A549 (cell line): ENCODE data around the gene ADAM12. TPM values are rescaled to one million over a fixed set of nuclear protein-coding genes. Genes with fewer than 3 reads are reported as not detected.

Experiments
- ATAC-seq, 2 experiments: fragments of 200-7000 bp in 1 of 2; fragments of >200 bp in 1 of 2; cut with Nextera tagmentation in 1 of 2; cut with Tn5 transposase in 1 of 2; 3 replicates each; pipeline versions ENCODE4 v1.8.0 to v1.9.1; 2018 to 2020; ENCODE audit warnings: mild to moderate bottlenecking in 1 of 2, moderate library complexity in 1 of 2
- CTCF ChIA-PET: fragments of 300-600 bp; sonication (Branson Sonifier 250); formaldehyde crosslinking; extraction: SDS; loops from one replicate; lab custom pipeline; 2021; ENCODE audit warnings: antibody characterized with exemption, inconsistent platforms; lab: Yijun Ruan, JAX
- POLR2A ChIA-PET: fragments of 350-600 bp; formaldehyde crosslinking; extraction: SDS; loops from one replicate; lab custom pipeline; 2021; ENCODE audit warnings: antibody characterized with exemption, inconsistent platforms; lab: Yijun Ruan, JAX
- DNase-seq, 2 experiments: peaks; one replicate each; pipeline versions ENCODE4 v3.0.0 to v3.0.0-alpha.2; 2011 to 2016; ENCODE audit warnings: low read depth in 1 of 2, low spot score in 1 of 2
- FAIRE-seq: peaks from 2 replicates; lab custom pipeline; 2011; peaks lifted over from hg19 to GRCh38; lab: Jason Lieb, UNC
- H3K27ac ChIP-seq, 2 experiments: fragments of >200 bp; sonication (Bioruptor Twin); formaldehyde crosslinking; 3 replicates each; pipeline ENCODE4 v1.5.1; 2016 to 2017
- H3K4me1 ChIP-seq: fragments of >200 bp; sonication (Bioruptor Twin); formaldehyde crosslinking; 3 replicates; pipeline ENCODE4 v1.6.1; 2016
- H3K4me2 ChIP-seq: fragments of >200 bp; sonication (Bioruptor Twin); formaldehyde crosslinking; 3 replicates; pipeline ENCODE4 v1.6.1; 2016
- H3K4me3 ChIP-seq: fragments of >200 bp; sonication (Bioruptor Twin); formaldehyde crosslinking; 3 replicates; pipeline ENCODE4 v1.5.1; 2016
- H3K9me3 ChIP-seq: fragments of >200 bp; sonication (Bioruptor Twin); formaldehyde crosslinking; 3 replicates; pipeline ENCODE4 v1.6.1; 2016
- CEBPB ChIP-seq, 2 experiments: fragments of >200 bp in 1 of 2; sonication (Bioruptor Twin) in 1 of 2; formaldehyde crosslinking in 1 of 2; IDR thresholded peaks; 2 replicates each; pipeline ENCODE4 v1.6.1; 2012 to 2016
- EP300 ChIP-seq, 2 experiments: fragments of >200 bp; sonication (Bioruptor Twin); formaldehyde crosslinking; IDR thresholded peaks; 2 replicates in 1 of 2; 3 replicates in 1 of 2; pipeline ENCODE4 v1.6.1; 2016 to 2017
- ESRRA ChIP-seq: fragments of 150-350 bp; IDR thresholded peaks from 2 replicates; pipeline ENCODE4 v1.6.1; 2014; ENCODE audit warnings: mild to moderate bottlenecking, low read length, borderline replicate concordance
- GATA3 ChIP-seq: IDR thresholded peaks from 2 replicates; pipeline ENCODE4 v1.6.1; 2012; ENCODE audit warnings: borderline replicate concordance
- HEYL ChIP-seq: fragments of 250-450 bp; sonication (Bioruptor Pico); IDR thresholded peaks from 2 replicates; pipeline ENCODE4 v1.8.0; 2021; ENCODE audit warnings: mild to moderate bottlenecking, moderate library complexity
- HOXB13 ChIP-seq: fragments of 250-450 bp; sonication (Bioruptor Pico); IDR thresholded peaks from 2 replicates; pipeline ENCODE4 v1.5.0; 2020; ENCODE audit warnings: low read depth, mild to moderate bottlenecking, moderate library complexity
- HOXB5 ChIP-seq: fragments of 250-450 bp; sonication (Bioruptor Pico); IDR thresholded peaks from 2 replicates; pipeline ENCODE4 v1.5.0; 2020; ENCODE audit warnings: mild to moderate bottlenecking, moderate library complexity
- KDM5A ChIP-seq: fragments of 200-600 bp; sonication (generic); IDR thresholded peaks from 2 replicates; pipeline ENCODE4 v1.6.1; 2016; ENCODE audit warnings: antibody characterized with exemption, mild to moderate bottlenecking
- MAZ ChIP-seq: fragments of 150-350 bp; IDR thresholded peaks from 2 replicates; pipeline ENCODE4 v1.6.1; 2014; ENCODE audit warnings: antibody characterized with exemption, low read depth, low read length, borderline replicate concordance
- MYC ChIP-seq: IDR thresholded peaks from 2 replicates; pipeline ENCODE4 v1.6.1; 2012; ENCODE audit warnings: mild to moderate bottlenecking, inconsistent platforms, low read length, improper control_type of control experiment, borderline replicate concordance
- NPAS2 ChIP-seq: fragments of 250-450 bp; sonication (Bioruptor Pico); IDR thresholded peaks from 2 replicates; pipeline ENCODE4 v1.8.0; 2022; ENCODE audit warnings: mild to moderate bottlenecking, moderate library complexity, borderline replicate concordance
- RCOR1 ChIP-seq: fragments of 150-350 bp; IDR thresholded peaks from 2 replicates; pipeline ENCODE4 v1.6.1; 2014; ENCODE audit warnings: antibody characterized with exemption, low read length, low read depth
- RNF2 ChIP-seq: fragments of 200-600 bp; sonication (generic); IDR thresholded peaks from 2 replicates; pipeline ENCODE4 v1.6.1; 2016; ENCODE audit warnings: low read depth, mild to moderate bottlenecking, antibody characterized with exemption, moderate library complexity, borderline replicate concordance
- SMC3 ChIP-seq: fragments of >200 bp; sonication (Bioruptor Twin); formaldehyde crosslinking; IDR thresholded peaks from 3 replicates; pipeline ENCODE4 v1.6.1; 2018; ENCODE audit warnings: inconsistent platforms
- SREBF2 ChIP-seq: fragments of 450-650 bp; IDR thresholded peaks from 2 replicates; pipeline ENCODE4 v1.6.1; 2014; ENCODE audit warnings: mild to moderate bottlenecking, moderate library complexity
- TFCP2L1 ChIP-seq: fragments of 250-450 bp; sonication (Bioruptor Pico); IDR thresholded peaks from 2 replicates; pipeline ENCODE4 v1.5.0; 2021; ENCODE audit warnings: mild to moderate bottlenecking
- TP53 ChIP-seq: fragments of 250-450 bp; sonication (Bioruptor Pico); IDR thresholded peaks from 2 replicates; pipeline ENCODE4 v1.5.0; 2021; ENCODE audit warnings: mild to moderate bottlenecking, moderate library complexity
- ZC3H11A ChIP-seq: fragments of 450-650 bp; IDR thresholded peaks from 2 replicates; pipeline ENCODE4 v1.6.1; 2014; ENCODE audit warnings: antibody characterized with exemption, mild to moderate bottlenecking
- ZFP36 ChIP-seq: fragments of 450-650 bp; IDR thresholded peaks from 2 replicates; pipeline ENCODE4 v1.6.1; 2014; ENCODE audit warnings: borderline replicate concordance; ENCODE audit not compliant: partially characterized antibody
- ZNF302 ChIP-seq: fragments of 250-450 bp; sonication (Bioruptor Pico); IDR thresholded peaks from 2 replicates; pipeline ENCODE4 v1.9.0; 2021; ENCODE audit warnings: inconsistent platforms, mild to moderate bottlenecking, moderate library complexity
- WGBS: methylation state at CpG from one replicate; pipeline ENCODE4 v1.1.6; 2017; ENCODE audit errors: missing lambda C conversion rate; 5-methylcytosine and 5-hydroxymethylcytosine counted together
- polyA plus RNA-seq, 4 experiments: library from polyadenylated mRNA; depleted of rRNA in 3 of 4; stranded (reverse); fragments of >200 nt; fragmentation: RNase III in 1 of 4; extraction: RNeasy Plus Mini Kit Qiagen cat#74134 plus additional on column Dnase treatment in 1 of 4; gene quantifications; 2 replicates in 3 of 4; 3 replicates in 1 of 4; pipeline ENCODE4 v1.2.3, GENCODE V29; 2011 to 2017
- TF ChIP-seq, protein P1 (sequence below): fragments of >200 bp; sonication (Bioruptor Twin); formaldehyde crosslinking; IDR thresholded peaks from 3 replicates; pipeline ENCODE4 v1.6.1; 2016
- TF ChIP-seq, protein P2 (sequence below): fragments of 250-450 bp; sonication (Bioruptor Pico); IDR thresholded peaks from 2 replicates; pipeline ENCODE4 v1.5.0; 2021; ENCODE audit warnings: mild to moderate bottlenecking, moderate library complexity, borderline replicate concordance
- TF ChIP-seq, protein P3 (sequence below): fragments of 250-450 bp; sonication (Bioruptor Pico); IDR thresholded peaks from 2 replicates; pipeline ENCODE4 v1.5.0; 2020; ENCODE audit warnings: low read depth, mild to moderate bottlenecking, moderate library complexity
- TF ChIP-seq, protein P4 (sequence below): fragments of >200 bp; sonication (Bioruptor Twin); formaldehyde crosslinking; IDR thresholded peaks from 3 replicates; pipeline ENCODE4 v1.5.1; 2016
- TF ChIP-seq, protein P5 (sequence below): fragments of 450-650 bp; IDR thresholded peaks from 2 replicates; pipeline ENCODE4 v1.6.1; 2014; ENCODE audit warnings: antibody characterized with exemption

ADAM12 gene
- polyA plus RNA-seq, 2 of the 4 experiments (the other 2 are of a cell fraction), result 1.6 to 4.8 TPM

DNA sequence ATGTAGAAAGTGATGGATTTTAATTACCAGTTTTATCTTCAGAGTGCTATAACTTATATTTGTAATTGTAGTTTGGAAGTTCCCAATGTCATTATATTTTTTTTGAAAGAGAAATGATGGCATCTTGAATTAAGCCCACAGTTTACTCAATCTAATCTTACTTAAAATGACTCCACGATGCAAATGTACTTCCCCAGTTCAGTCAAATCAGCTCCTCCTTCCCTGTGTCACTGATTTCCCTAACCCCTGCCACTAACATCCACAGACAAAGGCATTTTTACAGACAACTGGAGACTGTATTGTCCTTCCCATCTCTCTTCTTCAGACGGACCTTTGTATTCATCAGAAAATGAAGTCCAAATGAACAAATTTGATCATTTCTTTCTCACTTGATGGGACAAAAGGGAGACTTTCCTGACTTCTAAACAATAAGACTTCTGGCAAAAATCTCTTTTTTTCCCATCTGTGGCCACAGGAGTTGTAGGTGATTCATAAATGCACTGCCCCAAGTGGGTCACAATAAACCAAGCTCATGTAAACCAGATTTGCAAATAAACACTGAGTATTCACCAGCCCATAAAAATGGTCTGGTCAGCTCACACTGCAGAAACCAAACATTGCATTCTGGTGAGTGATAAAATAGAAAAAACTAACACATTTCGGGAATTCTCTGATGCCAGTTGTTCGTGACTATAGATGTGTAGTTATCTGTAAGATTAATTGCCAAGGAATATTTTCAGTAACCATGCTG lies 329.0 kb downstream of the ADAM12 start (continued):
- TF ChIP-seq, protein P1, sequence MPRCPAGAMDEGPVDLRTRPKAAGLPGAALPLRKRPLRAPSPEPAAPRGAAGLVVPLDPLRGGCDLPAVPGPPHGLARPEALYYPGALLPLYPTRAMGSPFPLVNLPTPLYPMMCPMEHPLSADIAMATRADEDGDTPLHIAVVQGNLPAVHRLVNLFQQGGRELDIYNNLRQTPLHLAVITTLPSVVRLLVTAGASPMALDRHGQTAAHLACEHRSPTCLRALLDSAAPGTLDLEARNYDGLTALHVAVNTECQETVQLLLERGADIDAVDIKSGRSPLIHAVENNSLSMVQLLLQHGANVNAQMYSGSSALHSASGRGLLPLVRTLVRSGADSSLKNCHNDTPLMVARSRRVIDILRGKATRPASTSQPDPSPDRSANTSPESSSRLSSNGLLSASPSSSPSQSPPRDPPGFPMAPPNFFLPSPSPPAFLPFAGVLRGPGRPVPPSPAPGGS, result 0 out of 3 replicates have a peak, but pooled peaks have one; percentile 40
- no peak for TF ChIP-seq ZNF302 (CRISPR knock-in tag)
- TF ChIP-seq CEBPB (IDR thresholded peaks at IDR 0.05), result peak in 1 of 2 experiments; percentile 28; a peak in 1 of 4 replicates
- peak; percentile 80 for TF ChIP-seq GATA3

DNA sequence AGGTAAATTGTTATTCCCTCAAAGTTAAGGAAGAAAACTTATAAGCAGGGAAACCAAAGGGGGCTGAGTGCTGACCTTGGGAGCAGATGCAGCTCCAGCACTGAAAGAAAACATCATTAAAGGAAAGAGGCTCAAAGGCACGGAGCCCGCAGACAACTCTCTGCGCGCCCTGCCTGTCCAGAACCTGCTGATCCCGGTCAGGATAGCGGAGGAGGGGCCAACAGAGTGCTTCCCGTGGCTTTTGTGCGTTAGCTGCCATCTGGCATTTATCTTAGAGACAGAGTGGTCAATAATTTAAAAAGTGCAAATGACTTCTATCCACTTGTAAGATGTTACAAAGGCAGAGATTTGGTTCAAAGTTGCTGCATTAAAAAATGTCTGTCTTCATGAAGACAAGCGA lies 329.8 kb downstream of the ADAM12 start:
- CTCF ChIA-PET, result interaction anchor here (1.1 to 2.7 kb wide), 3 partner anchors 26 to 328 kb away, joined by 4 to 6 read pairs (median 4); no protein-coding TSS in a partner anchor
- no peak for DNase-seq
- no peak for ATAC-seq
- H3K9me3 ChIP-seq, result peaks cover 3% of the 10 kb centered on the region; the same call in 1 of the 3 replicates
- H3K4me1 ChIP-seq, result peaks cover 48% of the 10 kb centered on the region
- TF ChIP-seq KDM5A (no peak), RCOR1 (no peak), HOXB5 (no peak)
- TF ChIP-seq, protein P2, sequence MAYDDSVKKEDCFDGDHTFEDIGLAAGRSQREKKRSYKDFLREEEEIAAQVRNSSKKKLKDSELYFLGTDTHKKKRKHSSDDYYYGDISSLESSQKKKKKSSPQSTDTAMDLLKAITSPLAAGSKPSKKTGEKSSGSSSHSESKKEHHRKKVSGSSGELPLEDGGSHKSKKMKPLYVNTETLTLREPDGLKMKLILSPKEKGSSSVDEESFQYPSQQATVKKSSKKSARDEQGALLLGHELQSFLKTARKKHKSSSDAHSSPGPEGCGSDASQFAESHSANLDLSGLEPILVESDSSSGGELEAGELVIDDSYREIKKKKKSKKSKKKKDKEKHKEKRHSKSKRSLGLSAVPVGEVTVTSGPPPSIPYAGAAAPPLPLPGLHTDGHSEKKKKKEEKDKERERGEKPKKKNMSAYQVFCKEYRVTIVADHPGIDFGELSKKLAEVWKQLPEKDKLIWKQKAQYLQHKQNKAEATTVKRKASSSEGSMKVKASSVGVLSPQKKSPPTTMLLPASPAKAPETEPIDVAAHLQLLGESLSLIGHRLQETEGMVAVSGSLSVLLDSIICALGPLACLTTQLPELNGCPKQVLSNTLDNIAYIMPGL (CRISPR knock-in tag), result no peak
- TF ChIP-seq, protein P3, sequence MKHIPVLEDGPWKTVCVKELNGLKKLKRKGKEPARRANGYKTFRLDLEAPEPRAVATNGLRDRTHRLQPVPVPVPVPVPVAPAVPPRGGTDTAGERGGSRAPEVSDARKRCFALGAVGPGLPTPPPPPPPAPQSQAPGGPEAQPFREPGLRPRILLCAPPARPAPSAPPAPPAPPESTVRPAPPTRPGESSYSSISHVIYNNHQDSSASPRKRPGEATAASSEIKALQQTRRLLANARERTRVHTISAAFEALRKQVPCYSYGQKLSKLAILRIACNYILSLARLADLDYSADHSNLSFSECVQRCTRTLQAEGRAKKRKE, result no peak
- peak overlapping the region in 1 of 2 experiments; percentile 50; a peak in 3 of 6 replicates for H3K27ac ChIP-seq
- FAIRE-seq, result no peak
- no peak overlapping the region for H3K4me3 ChIP-seq
- H3K4me2 ChIP-seq, result no peak overlapping the region
- POLR2A ChIA-PET, result no interaction called here
- WGBS, result 91% methylated on average over 9 of the region's 9 CpGs

DNA sequence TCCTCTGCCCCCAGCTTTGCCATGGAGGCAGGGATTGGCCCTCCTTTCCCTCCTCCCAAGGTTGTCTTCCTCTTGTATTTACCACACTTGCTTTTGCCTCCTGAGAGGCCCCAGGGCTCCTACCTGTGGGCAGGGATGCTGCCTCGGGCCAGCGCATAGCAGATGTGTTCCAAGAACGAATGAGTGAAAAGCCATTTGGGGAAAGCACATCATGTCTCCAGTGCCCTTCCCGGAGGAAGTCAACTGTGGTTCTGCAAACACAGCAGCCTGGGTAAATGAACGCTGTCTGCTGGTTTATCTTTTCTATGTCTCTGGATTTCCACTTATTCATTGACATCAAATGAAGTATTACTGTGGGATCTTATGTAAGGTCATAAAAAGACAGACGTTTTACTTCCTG lies 330.2 kb downstream of the ADAM12 start:
- Histone ChIP-seq H3K27ac (peak overlapping the region in 1 of 2 experiments; percentile 50; a peak in 3 of 6 replicates), H3K9me3 (peaks cover 3% of the 10 kb centered on the region; the same call in 1 of the 3 replicates), H3K4me2 (no peak overlapping the region), H3K4me1 (peaks cover 44% of the 10 kb centered on the region), H3K4me3 (no peak overlapping the region)
- ChIA-PET CTCF (interaction anchor here (1.1 kb wide), 1 partner anchor 329 kb away, joined by 4 read pairs; no protein-coding TSS in a partner anchor), POLR2A (no interaction called here)
- 81% methylated on average over 6 of the region's 6 CpGs for WGBS
- no peak for DNase-seq
- no peak for ATAC-seq
- no peak for FAIRE-seq
- TF ChIP-seq ZNF302 (CRISPR knock-in tag) (no peak), MYC (no peak), ZFP36 (no peak), RCOR1 (no peak), TFCP2L1 (CRISPR knock-in tag) (no peak), SMC3 (no peak), ESRRA (no peak), EP300 (IDR thresholded peaks at IDR 0.05) (no peak), TP53 (CRISPR knock-in tag) (no peak), KDM5A (no peak), NPAS2 (no peak), HEYL (CRISPR knock-in tag) (no peak), RNF2 (no peak), MAZ (no peak), SREBF2 (no peak), HOXB13 (CRISPR knock-in tag) (no peak), ZC3H11A (no peak)
- TF ChIP-seq, protein P4, sequence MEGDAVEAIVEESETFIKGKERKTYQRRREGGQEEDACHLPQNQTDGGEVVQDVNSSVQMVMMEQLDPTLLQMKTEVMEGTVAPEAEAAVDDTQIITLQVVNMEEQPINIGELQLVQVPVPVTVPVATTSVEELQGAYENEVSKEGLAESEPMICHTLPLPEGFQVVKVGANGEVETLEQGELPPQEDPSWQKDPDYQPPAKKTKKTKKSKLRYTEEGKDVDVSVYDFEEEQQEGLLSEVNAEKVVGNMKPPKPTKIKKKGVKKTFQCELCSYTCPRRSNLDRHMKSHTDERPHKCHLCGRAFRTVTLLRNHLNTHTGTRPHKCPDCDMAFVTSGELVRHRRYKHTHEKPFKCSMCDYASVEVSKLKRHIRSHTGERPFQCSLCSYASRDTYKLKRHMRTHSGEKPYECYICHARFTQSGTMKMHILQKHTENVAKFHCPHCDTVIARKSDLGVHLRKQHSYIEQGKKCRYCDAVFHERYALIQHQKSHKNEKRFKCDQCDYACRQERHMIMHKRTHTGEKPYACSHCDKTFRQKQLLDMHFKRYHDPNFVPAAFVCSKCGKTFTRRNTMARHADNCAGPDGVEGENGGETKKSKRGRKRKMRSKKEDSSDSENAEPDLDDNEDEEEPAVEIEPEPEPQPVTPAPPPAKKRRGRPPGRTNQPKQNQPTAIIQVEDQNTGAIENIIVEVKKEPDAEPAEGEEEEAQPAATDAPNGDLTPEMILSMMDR, result no peak
- TF ChIP-seq, protein P5, sequence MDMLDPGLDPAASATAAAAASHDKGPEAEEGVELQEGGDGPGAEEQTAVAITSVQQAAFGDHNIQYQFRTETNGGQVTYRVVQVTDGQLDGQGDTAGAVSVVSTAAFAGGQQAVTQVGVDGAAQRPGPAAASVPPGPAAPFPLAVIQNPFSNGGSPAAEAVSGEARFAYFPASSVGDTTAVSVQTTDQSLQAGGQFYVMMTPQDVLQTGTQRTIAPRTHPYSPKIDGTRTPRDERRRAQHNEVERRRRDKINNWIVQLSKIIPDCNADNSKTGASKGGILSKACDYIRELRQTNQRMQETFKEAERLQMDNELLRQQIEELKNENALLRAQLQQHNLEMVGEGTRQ, result no peak
